Measurements from ENCODE around the gene PTPRZ1.

Gene PTPRZ1

DNA sequence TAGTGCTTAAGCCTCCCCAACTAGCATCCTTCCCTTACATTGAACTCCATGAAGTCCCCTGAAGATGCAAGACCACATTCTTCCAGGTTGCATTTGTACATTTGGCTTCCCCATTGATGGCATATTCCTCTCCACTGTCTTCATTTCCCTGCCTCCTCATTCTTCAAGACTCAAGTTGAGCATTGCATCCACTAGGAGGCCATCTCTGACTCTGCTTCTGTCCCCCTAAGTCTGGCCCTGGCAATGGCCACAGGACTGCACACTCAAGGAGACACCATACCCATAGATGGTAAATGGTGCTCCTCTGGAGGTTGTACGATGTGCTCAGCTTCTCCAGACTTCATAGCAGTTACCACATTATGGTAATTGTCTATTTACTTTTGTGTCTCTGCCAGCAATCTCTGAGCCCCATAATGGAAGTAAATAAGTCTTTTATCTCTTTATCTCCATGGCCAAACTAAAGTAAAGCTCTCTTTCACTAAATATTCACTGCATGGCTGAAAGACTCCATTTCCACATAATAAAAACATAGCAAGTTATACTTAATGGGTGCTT, 112.6 kb downstream of the PTPRZ1 start:
- TF ChIP-seq, protein P1, sequence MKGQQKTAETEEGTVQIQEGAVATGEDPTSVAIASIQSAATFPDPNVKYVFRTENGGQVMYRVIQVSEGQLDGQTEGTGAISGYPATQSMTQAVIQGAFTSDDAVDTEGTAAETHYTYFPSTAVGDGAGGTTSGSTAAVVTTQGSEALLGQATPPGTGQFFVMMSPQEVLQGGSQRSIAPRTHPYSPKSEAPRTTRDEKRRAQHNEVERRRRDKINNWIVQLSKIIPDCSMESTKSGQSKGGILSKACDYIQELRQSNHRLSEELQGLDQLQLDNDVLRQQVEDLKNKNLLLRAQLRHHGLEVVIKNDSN (IDR thresholded peaks at IDR 0.05): no peak
- TF ChIP-seq FOXM1 (IDR thresholded peaks at IDR 0.05; ENCODE audit: borderline replicate concordance, low read depth) (no peak), RAD21 (IDR thresholded peaks at IDR 0.05; ENCODE audit: low read depth) (no peak), CEBPB (IDR thresholded peaks at IDR 0.05) (no peak), YY1 (IDR thresholded peaks at IDR 0.05; ENCODE audit: low read depth) (no peak), EGR1 (IDR thresholded peaks at IDR 0.05) (no peak), TAF1 (IDR thresholded peaks at IDR 0.05; ENCODE audit: low read depth) (no peak)
- TF ChIP-seq, protein P2, sequence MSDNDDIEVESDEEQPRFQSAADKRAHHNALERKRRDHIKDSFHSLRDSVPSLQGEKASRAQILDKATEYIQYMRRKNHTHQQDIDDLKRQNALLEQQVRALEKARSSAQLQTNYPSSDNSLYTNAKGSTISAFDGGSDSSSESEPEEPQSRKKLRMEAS (IDR thresholded peaks at IDR 0.05): no peak

DNA sequence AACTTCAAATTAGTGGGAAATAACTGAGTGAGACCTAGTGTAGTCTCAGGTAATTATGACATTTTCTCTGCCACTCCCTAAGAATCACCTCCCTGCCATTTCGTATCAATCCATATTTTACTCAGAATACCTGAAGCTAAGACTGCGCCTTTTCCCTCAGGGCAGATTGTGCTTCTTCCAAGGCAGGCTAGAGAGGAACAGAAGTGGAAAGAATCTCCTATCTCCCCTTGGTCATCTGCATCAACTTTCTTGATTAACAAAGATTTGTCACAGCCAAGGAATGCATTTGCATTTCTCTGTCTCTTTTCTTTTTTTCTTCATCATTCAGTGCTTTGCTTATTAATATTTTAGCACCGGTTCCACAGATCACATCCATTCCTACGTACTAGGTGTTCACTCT, 119.1 kb downstream of the PTPRZ1 start:
- TF ChIP-seq TAF1 (IDR thresholded peaks at IDR 0.05; ENCODE audit: low read depth): no peak
- TF ChIP-seq, protein P2 (IDR thresholded peaks at IDR 0.05): no peak
- no peak for TF ChIP-seq EGR1 (IDR thresholded peaks at IDR 0.05)
- no peak for TF ChIP-seq ZBTB7A (IDR thresholded peaks at IDR 0.05; ENCODE audit: low read depth)
- no peak for TF ChIP-seq RAD21 (IDR thresholded peaks at IDR 0.05; ENCODE audit: low read depth)
- no peak for TF ChIP-seq EP300 (IDR thresholded peaks at IDR 0.05; ENCODE audit: borderline replicate concordance)
- TF ChIP-seq, protein P3, sequence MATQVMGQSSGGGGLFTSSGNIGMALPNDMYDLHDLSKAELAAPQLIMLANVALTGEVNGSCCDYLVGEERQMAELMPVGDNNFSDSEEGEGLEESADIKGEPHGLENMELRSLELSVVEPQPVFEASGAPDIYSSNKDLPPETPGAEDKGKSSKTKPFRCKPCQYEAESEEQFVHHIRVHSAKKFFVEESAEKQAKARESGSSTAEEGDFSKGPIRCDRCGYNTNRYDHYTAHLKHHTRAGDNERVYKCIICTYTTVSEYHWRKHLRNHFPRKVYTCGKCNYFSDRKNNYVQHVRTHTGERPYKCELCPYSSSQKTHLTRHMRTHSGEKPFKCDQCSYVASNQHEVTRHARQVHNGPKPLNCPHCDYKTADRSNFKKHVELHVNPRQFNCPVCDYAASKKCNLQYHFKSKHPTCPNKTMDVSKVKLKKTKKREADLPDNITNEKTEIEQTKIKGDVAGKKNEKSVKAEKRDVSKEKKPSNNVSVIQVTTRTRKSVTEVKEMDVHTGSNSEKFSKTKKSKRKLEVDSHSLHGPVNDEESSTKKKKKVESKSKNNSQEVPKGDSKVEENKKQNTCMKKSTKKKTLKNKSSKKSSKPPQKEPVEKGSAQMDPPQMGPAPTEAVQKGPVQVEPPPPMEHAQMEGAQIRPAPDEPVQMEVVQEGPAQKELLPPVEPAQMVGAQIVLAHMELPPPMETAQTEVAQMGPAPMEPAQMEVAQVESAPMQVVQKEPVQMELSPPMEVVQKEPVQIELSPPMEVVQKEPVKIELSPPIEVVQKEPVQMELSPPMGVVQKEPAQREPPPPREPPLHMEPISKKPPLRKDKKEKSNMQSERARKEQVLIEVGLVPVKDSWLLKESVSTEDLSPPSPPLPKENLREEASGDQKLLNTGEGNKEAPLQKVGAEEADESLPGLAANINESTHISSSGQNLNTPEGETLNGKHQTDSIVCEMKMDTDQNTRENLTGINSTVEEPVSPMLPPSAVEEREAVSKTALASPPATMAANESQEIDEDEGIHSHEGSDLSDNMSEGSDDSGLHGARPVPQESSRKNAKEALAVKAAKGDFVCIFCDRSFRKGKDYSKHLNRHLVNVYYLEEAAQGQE (IDR thresholded peaks at IDR 0.05; ENCODE audit: low read depth): no peak
- TF ChIP-seq TEAD4 (IDR thresholded peaks at IDR 0.05): no peak
- no peak for TF ChIP-seq YY1 (IDR thresholded peaks at IDR 0.05; ENCODE audit: low read depth)
- TF ChIP-seq CREB1 (IDR thresholded peaks at IDR 0.05; ENCODE audit: low read depth): no peak
- no peak for TF ChIP-seq TCF12 (IDR thresholded peaks at IDR 0.05; ENCODE audit: low read depth)
- no peak for TF ChIP-seq FOXM1 (IDR thresholded peaks at IDR 0.05; ENCODE audit: borderline replicate concordance, low read depth)
- no peak for TF ChIP-seq CEBPB (IDR thresholded peaks at IDR 0.05)
- TF ChIP-seq, protein P1 (IDR thresholded peaks at IDR 0.05): no peak

DNA sequence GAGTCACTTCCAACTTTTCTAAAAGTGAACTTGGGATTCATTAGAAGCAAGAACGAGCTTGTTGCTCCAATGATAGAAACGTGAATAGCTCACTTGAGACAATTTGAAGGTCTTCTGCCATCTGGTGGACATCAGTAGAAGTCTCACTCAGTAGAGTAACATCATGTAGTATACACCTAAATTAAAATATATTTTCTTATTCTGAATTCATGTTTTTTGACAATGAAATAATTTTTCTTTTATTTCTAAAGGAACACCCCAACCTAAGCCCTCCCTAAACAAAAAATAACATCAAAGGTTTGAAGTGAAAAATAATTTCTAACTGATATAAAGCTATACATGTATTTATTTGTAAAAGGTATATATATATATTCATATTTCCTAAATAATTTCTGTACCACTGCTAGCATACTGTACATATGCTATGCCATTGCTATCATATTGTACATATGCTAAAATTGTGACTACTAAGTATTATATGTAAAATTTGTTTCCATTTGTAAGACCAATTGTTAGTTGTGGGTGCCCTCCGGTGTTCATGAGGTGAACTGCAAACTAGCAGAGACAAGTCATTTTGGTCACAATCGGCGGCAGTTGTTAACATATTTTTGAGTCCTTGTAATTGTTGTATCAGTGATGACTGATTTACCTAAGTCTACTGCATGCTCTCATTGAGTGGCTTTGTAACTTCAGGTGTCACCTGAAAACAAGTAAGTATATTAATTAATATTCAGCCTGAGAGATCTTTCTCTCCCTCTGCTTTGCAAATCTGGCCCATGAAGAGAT, 121.9 kb downstream of the PTPRZ1 start:
- TF ChIP-seq, protein P1 (IDR thresholded peaks at IDR 0.05): no peak
- TF ChIP-seq TCF12 (IDR thresholded peaks at IDR 0.05; ENCODE audit: low read depth) (no peak), RAD21 (IDR thresholded peaks at IDR 0.05; ENCODE audit: low read depth) (peak; percentile 74), TEAD4 (IDR thresholded peaks at IDR 0.05) (no peak), ZBTB7A (IDR thresholded peaks at IDR 0.05; ENCODE audit: low read depth) (no peak)

DNA sequence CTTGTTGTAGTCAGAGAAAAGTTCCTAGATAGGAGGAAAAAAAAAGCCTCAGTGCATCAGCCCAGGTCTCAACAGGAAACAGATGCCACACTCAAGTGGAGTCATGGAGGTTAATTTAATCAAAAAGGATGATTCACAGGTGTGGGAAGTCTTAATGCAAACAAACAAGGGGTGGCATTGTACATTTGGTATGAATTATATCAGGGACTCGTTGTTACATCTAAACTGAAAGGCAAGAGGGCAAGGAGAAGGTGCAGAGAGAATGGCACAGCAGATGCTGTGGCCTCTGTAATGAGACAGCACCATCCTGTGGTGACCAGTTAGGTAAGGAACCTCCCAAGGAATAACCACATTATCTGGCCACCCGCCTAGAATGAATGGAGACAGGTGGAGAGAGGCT, 133.7 kb downstream of the PTPRZ1 start:
- TF ChIP-seq, protein P2 (IDR thresholded peaks at IDR 0.05): no peak
- TF ChIP-seq FOXM1 (IDR thresholded peaks at IDR 0.05; ENCODE audit: borderline replicate concordance, low read depth) (no peak), YY1 (IDR thresholded peaks at IDR 0.05; ENCODE audit: low read depth) (no peak), RAD21 (IDR thresholded peaks at IDR 0.05; ENCODE audit: low read depth) (no peak), EGR1 (IDR thresholded peaks at IDR 0.05) (no peak), TAF1 (IDR thresholded peaks at IDR 0.05; ENCODE audit: low read depth) (no peak), ZBTB7A (IDR thresholded peaks at IDR 0.05; ENCODE audit: low read depth) (no peak)
- TF ChIP-seq, protein P3 (IDR thresholded peaks at IDR 0.05; ENCODE audit: low read depth): no peak

DNA sequence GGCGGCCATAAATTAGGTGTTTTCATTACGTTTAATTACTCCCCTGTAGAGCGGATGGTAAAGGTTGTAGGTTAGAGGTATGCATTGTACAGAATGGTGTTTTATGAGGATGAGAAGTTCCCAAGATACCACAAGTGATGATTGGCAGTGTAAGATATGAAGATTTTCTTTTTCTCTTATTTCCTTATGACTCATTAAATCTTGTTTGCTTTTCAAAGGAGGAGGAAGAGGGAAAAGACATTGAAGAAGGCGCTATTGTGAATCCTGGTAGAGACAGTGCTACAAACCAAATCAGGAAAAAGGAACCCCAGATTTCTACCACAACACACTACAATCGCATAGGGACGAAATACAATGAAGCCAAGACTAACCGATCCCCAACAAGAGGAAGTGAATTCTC, 137.2 kb downstream of the PTPRZ1 start:
- TF ChIP-seq NFIC (IDR thresholded peaks at IDR 0.05) (no peak), TAF1 (IDR thresholded peaks at IDR 0.05; ENCODE audit: low read depth) (no peak)
- TF ChIP-seq, protein P3 (IDR thresholded peaks at IDR 0.05; ENCODE audit: low read depth): no peak
